PC-3 (cell line): Measurements from ENCODE around the gene BRD3.

ENCODE experiments used
- CTCF ChIP-seq: fragments of 300-600 bp; sonication (generic); conservative IDR thresholded peaks from 2 replicates; pipeline ENCODE4 v1.5.1; 2017; ENCODE audit warnings: antibody characterized with exemption, low read depth, mild to moderate bottlenecking, low read length
- EZH2 ChIP-seq: fragments of 300-600 bp; sonication (generic); IDR thresholded peaks from one replicate; pipeline ENCODE4 v1.6.1; 2017; ENCODE audit warnings: antibody characterized with exemption, mild to moderate bottlenecking, low read length; ENCODE audit not compliant: unreplicated experiment
- EZH2phosphoT487 ChIP-seq: fragments of 300-600 bp; sonication (generic); IDR thresholded peaks from 2 replicates; pipeline ENCODE4 v1.6.1; 2018; ENCODE audit warnings: mild to moderate bottlenecking, antibody characterized with exemption, low read length, borderline replicate concordance

- TF ChIP-seq CTCF (no peak), EZH2 (no peak), EZH2phosphoT487 (no peak)
Measured at GRCh38 chr9:134049236-134049635, 18.6 kb downstream of the BRD3 start.
